NOMO-1 (cell line): ENCODE measurements around the gene UPF3B.
"Not testable (repeated sequence)": the region's sequence is repeated elsewhere in the genome, so short reads cannot be mapped to it uniquely, and the experiment has no call there.

Experiments used
- DNase-seq, 2 experiments: peaks; one replicate each; lab custom pipeline; 2025; ENCODE audit not compliant: unreplicated experiment in 2 of 2; lab: John Stamatoyannopoulos, UW

Gene UPF3B

GRCh38 chrX:119826399-119826959, 26.3 kb downstream of the UPF3B start:
- no peak for DNase-seq

GRCh38 chrX:119824221-119824620, 28.5 kb downstream of the UPF3B start:
- not testable (repeated sequence) for DNase-seq

- DNase-seq: not testable (repeated sequence)
Measured at GRCh38 chrX:119821703-119822102, 31.1 kb downstream of the UPF3B start.

- no peak for DNase-seq
Measured at GRCh38 chrX:119817130-119817690, 35.6 kb downstream of the UPF3B start.

GRCh38 chrX:119816300-119816699, 36.5 kb downstream of the UPF3B start:
- DNase-seq: no peak

GRCh38 chrX:119809185-119809666, 43.5 kb downstream of the UPF3B start:
- DNase-seq: no peak

- DNase-seq: not testable (repeated sequence)
Measured at GRCh38 chrX:119808461-119808860, 44.3 kb downstream of the UPF3B start.

- no peak for DNase-seq
Measured at GRCh38 chrX:119802546-119802945, 50.2 kb downstream of the UPF3B start.

GRCh38 chrX:119801253-119802221, 51.2 kb downstream of the UPF3B start:
- DNase-seq: no peak

GRCh38 chrX:119791437-119792231, 61.1 kb downstream of the UPF3B start, which contains the start of gene RPL39:
RPL39 (minus strand) TSS chrX:119791630; CDS start chrX:119791576, 54 bp downstream.
- peak; percentile 57 to 79 for DNase-seq

GRCh38 chrX:119790977-119791436, 61.8 kb downstream of the UPF3B start:
- peak in 1 of 2 experiments; percentile 25 for DNase-seq

- DNase-seq: peak; percentile 25
Measured at GRCh38 chrX:119784747-119785446, 67.9 kb downstream of the UPF3B start.
